H9 (cell line): Measurements from ENCODE around the gene CNNM2. TPM values are rescaled to one million over a fixed set of nuclear protein-coding genes. Genes with fewer than 3 reads are reported as not detected.

Source experiments
- DNase-seq: peaks from one replicate; pipeline ENCODE4 v3.0.0-alpha.2; 2017
- H2AFZ ChIP-seq: one replicate; pipeline ENCODE4 v1.6.1; 2013; ENCODE audit warnings: mild to moderate bottlenecking, low read length, control low read depth, moderate library complexity
- H2AK5ac ChIP-seq: 2 replicates; pipeline ENCODE4 v1.6.1; 2013; ENCODE audit warnings: low read length, control low read depth, mixed read lengths; ENCODE audit not compliant: insufficient read length
- H2BK120ac ChIP-seq: one replicate; pipeline ENCODE4 v1.6.1; 2013; ENCODE audit warnings: low read depth, mild to moderate bottlenecking, low read length, control low read depth, inconsistent platforms; ENCODE audit not compliant: poor library complexity, severe bottlenecking
- H2BK12ac ChIP-seq: 2 replicates; pipeline ENCODE4 v1.6.1; 2013; ENCODE audit warnings: low read length, control low read depth, mixed read lengths, low read depth; ENCODE audit not compliant: insufficient read length
- H2BK15ac ChIP-seq: 2 replicates; pipeline ENCODE4 v1.6.1; 2013; ENCODE audit warnings: low read depth, low read length, control low read depth
- H2BK20ac ChIP-seq: one replicate; pipeline ENCODE4 v1.6.1; 2013; ENCODE audit warnings: low read depth, mild to moderate bottlenecking, low read length, control low read depth, inconsistent platforms; ENCODE audit not compliant: poor library complexity, severe bottlenecking
- H2BK5ac ChIP-seq: 2 replicates; pipeline ENCODE4 v1.6.1; 2013; ENCODE audit warnings: low read length, control low read depth, mixed read lengths; ENCODE audit not compliant: insufficient read length
- H3K14ac ChIP-seq: 2 replicates; pipeline ENCODE4 v1.6.1; 2013; ENCODE audit warnings: low read length, control low read depth; ENCODE audit not compliant: insufficient read depth
- H3K18ac ChIP-seq: 2 replicates; pipeline ENCODE4 v1.6.1; 2013; ENCODE audit warnings: low read depth, mild to moderate bottlenecking, mixed read lengths, low read length, control low read depth; ENCODE audit not compliant: insufficient read length
- H3K23ac ChIP-seq: 2 replicates; pipeline ENCODE4 v1.6.1; 2013; ENCODE audit warnings: low read length, control low read depth, mixed read lengths, low read depth; ENCODE audit not compliant: insufficient read length
- H3K23me2 ChIP-seq: 2 replicates; pipeline ENCODE4 v1.6.1; 2013; ENCODE audit warnings: low read depth, mild to moderate bottlenecking, mixed read lengths, low read length, control low read depth; ENCODE audit not compliant: insufficient read length, poor library complexity, severe bottlenecking
- H3K27ac ChIP-seq: 2 replicates; pipeline ENCODE4 v1.5.1; 2013; ENCODE audit warnings: low read length, control low read depth, mixed read lengths, low read depth; ENCODE audit not compliant: insufficient read length
- H3K27me3 ChIP-seq: 2 replicates; pipeline ENCODE4 v1.6.1; 2013; ENCODE audit warnings: low read length, control low read depth, inconsistent platforms; ENCODE audit not compliant: insufficient read depth
- H3K4ac ChIP-seq: 2 replicates; pipeline ENCODE4 v1.6.1; 2013; ENCODE audit warnings: low read depth, mild to moderate bottlenecking, control low read depth, inconsistent platforms, low read length, moderate library complexity
- H3K4me1 ChIP-seq: 2 replicates; pipeline ENCODE4 v1.6.1; 2013; ENCODE audit warnings: low read length, control low read depth, inconsistent platforms; ENCODE audit not compliant: insufficient read depth
- H3K4me2 ChIP-seq: 2 replicates; pipeline ENCODE4 v1.6.1; 2013; ENCODE audit warnings: low read length, control low read depth, mixed read lengths; ENCODE audit not compliant: insufficient read length, insufficient read depth
- H3K56ac ChIP-seq: 2 replicates; pipeline ENCODE4 v1.6.1; 2013; ENCODE audit warnings: low read depth, mild to moderate bottlenecking, mixed read lengths, low read length, control low read depth; ENCODE audit not compliant: insufficient read length
- H3K79me1 ChIP-seq: 2 replicates; pipeline ENCODE4 v1.6.1; 2013; ENCODE audit warnings: low read depth, mild to moderate bottlenecking, moderate library complexity, low read length, control low read depth, inconsistent platforms; ENCODE audit not compliant: insufficient read depth, poor library complexity, severe bottlenecking
- H3K79me2 ChIP-seq: 2 replicates; pipeline ENCODE4 v1.6.1; 2013; ENCODE audit warnings: low read length, control low read depth, inconsistent platforms; ENCODE audit not compliant: insufficient read depth
- H3K9ac ChIP-seq: 2 replicates; pipeline ENCODE4 v1.6.1; 2013; ENCODE audit warnings: low read length, control low read depth, mixed read lengths; ENCODE audit not compliant: insufficient read length; ENCODE audit errors: extremely low read depth
- H3K9me3 ChIP-seq: one replicate; pipeline ENCODE4 v1.6.1; 2013; ENCODE audit warnings: low read depth, low read length, inconsistent platforms; ENCODE audit not compliant: control insufficient read depth
- H3T11ph ChIP-seq: one replicate; pipeline ENCODE4 v1.6.1; 2013; ENCODE audit warnings: mild to moderate bottlenecking, low read length, control low read depth, inconsistent platforms
- H4K20me1 ChIP-seq: one replicate; pipeline ENCODE4 v1.6.1; 2013; ENCODE audit not compliant: control insufficient read depth, insufficient read length, insufficient read depth
- H4K5ac ChIP-seq: 2 replicates; pipeline ENCODE4 v1.6.1; 2013; ENCODE audit warnings: low read depth, mild to moderate bottlenecking, mixed read lengths, low read length, control low read depth; ENCODE audit not compliant: insufficient read length
- H4K8ac ChIP-seq: replicated peaks from 2 replicates; pipeline ENCODE4 v1.6.1; 2013; ENCODE audit warnings: low read length, control low read depth, mixed read lengths, low read depth; ENCODE audit not compliant: insufficient read length
- H4K91ac ChIP-seq: 2 replicates; pipeline ENCODE4 v1.6.1; 2013; ENCODE audit warnings: low read depth, mild to moderate bottlenecking, moderate library complexity, mixed read lengths, low read length, control low read depth; ENCODE audit not compliant: insufficient read length
- H3K27ac Mint-ChIP-seq, 3 experiments: 2 replicates in 2 of 3; 3 replicates in 1 of 3; pipeline ENCODE4 v1.8.0; 2020 to 2021; ENCODE audit warnings: mixed read lengths in 3 of 3, mild to moderate bottlenecking in 1 of 3, moderate library complexity in 1 of 3
- H3K27me3 Mint-ChIP-seq: 2 replicates; pipeline ENCODE4 v1.8.0; 2021; ENCODE audit warnings: low read depth, mild to moderate bottlenecking, moderate library complexity, mixed read lengths
- H3K36me3 Mint-ChIP-seq, 3 experiments: 2 replicates in 2 of 3; 3 replicates in 1 of 3; pipeline ENCODE4 v1.8.0; 2020 to 2021; ENCODE audit warnings: low read depth in 3 of 3, mixed read lengths in 3 of 3; ENCODE audit not compliant: insufficient read depth in 1 of 3
- H3K4me1 Mint-ChIP-seq, 2 experiments: 2 replicates each; pipeline ENCODE4 v1.8.0; 2020; ENCODE audit warnings: mixed read lengths in 2 of 2
- H3K4me3 Mint-ChIP-seq, 2 experiments: 2 replicates in 1 of 2; 3 replicates in 1 of 2; pipeline ENCODE4 v1.8.0; 2020 to 2021; ENCODE audit warnings: mild to moderate bottlenecking in 2 of 2, mixed read lengths in 2 of 2, moderate library complexity in 1 of 2
- H3K9me3 Mint-ChIP-seq, 2 experiments: 2 replicates in 1 of 2; 3 replicates in 1 of 2; pipeline ENCODE4 v1.8.0; 2020; ENCODE audit warnings: mild to moderate bottlenecking in 2 of 2, mixed read lengths in 2 of 2, moderate library complexity in 1 of 2
- WGBS: extraction: QIAGEN DNeasy Blood & Tissue Kit; methylation state at CpG from one replicate; pipeline ENCODE4 v1.1.7; 2013; ENCODE audit warnings: missing lambda C conversion rate, low lambda C conversion rate, mixed read lengths; ENCODE audit not compliant: insufficient read length; ENCODE audit errors: extremely low coverage; 5-methylcytosine and 5-hydroxymethylcytosine counted together
- total RNA-seq: library from RNA; stranded (reverse); gene quantifications from 2 replicates; pipeline ENCODE4 v1.2.1, GENCODE V29; 2021
- TF ChIP-seq, protein P1 (sequence below): fragments of 200-600 bp; sonication (generic); conservative IDR thresholded peaks from 3 replicates; pipeline ENCODE4 v1.8.0; 2021; ENCODE audit warnings: antibody characterized with exemption, mild to moderate bottlenecking

Gene CNNM2
- total RNA-seq, 1 experiment from 2014 or later: 17.5 TPM

GRCh38 chr10:102982296-102982695, 64.2 kb downstream of the CNNM2 start:
- no peak for DNase-seq
- H4K91ac ChIP-seq: no peak overlapping the region
- H2BK15ac ChIP-seq: no peak overlapping the region
- no peak overlapping the region for H3K23ac ChIP-seq
- no peaks in the 10 kb centered on the region for H3K9me3 ChIP-seq
- H3K27me3 ChIP-seq: no peaks in the 10 kb centered on the region
- no peaks in the 10 kb centered on the region for H3K4me1 ChIP-seq
- H3K27ac ChIP-seq: no peak overlapping the region
- H3T11ph ChIP-seq: no peak overlapping the region
- H2AK5ac ChIP-seq: no peak overlapping the region
- H3K27ac Mint-ChIP-seq: no peak overlapping the region; a peak in 1 of 7 replicates
- WGBS: no CpG with 5 or more reads among the region's 2 CpGs
- no peak overlapping the region for H4K8ac ChIP-seq
- H3K18ac ChIP-seq: no peak overlapping the region
- H4K20me1 ChIP-seq: no peaks in the 10 kb centered on the region
- no peak overlapping the region for H3K4me3 Mint-ChIP-seq
- H3K79me2 ChIP-seq: no peaks in the 10 kb centered on the region
- H3K4me2 ChIP-seq: no peak overlapping the region
- H3K23me2 ChIP-seq: no peaks in the 10 kb centered on the region
- no peak overlapping the region for H2BK20ac ChIP-seq
- TF ChIP-seq, protein P1, sequence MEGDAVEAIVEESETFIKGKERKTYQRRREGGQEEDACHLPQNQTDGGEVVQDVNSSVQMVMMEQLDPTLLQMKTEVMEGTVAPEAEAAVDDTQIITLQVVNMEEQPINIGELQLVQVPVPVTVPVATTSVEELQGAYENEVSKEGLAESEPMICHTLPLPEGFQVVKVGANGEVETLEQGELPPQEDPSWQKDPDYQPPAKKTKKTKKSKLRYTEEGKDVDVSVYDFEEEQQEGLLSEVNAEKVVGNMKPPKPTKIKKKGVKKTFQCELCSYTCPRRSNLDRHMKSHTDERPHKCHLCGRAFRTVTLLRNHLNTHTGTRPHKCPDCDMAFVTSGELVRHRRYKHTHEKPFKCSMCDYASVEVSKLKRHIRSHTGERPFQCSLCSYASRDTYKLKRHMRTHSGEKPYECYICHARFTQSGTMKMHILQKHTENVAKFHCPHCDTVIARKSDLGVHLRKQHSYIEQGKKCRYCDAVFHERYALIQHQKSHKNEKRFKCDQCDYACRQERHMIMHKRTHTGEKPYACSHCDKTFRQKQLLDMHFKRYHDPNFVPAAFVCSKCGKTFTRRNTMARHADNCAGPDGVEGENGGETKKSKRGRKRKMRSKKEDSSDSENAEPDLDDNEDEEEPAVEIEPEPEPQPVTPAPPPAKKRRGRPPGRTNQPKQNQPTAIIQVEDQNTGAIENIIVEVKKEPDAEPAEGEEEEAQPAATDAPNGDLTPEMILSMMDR: no peak
- 0 out of 7 replicates have a peak, but pooled peaks cover 0 to 2% (median 0%) of the 10 kb centered on the region in 3 experiments for H3K36me3 Mint-ChIP-seq
- H3K56ac ChIP-seq: no peak overlapping the region
- no peak overlapping the region for H4K5ac ChIP-seq
- 0 out of 4 replicates have a peak, but pooled peaks cover 0 to 3% of the 10 kb centered on the region in 2 experiments for H3K4me1 Mint-ChIP-seq
- H3K9ac ChIP-seq: no peak overlapping the region
- no peak overlapping the region for H2BK12ac ChIP-seq
- no peak overlapping the region for H3K4ac ChIP-seq
- H3K9me3 Mint-ChIP-seq: no peaks in the 10 kb centered on the region
- no peak overlapping the region for H2BK120ac ChIP-seq
- H2AFZ ChIP-seq: no peak overlapping the region
- H3K79me1 ChIP-seq: no peaks in the 10 kb centered on the region
- H3K27me3 Mint-ChIP-seq: no peaks in the 10 kb centered on the region
- no peak overlapping the region for H3K14ac ChIP-seq
- H2BK5ac ChIP-seq: no peak overlapping the region
